Vagina (tissue), 2 donors: ENCODE results near the gene WTIP. TPM values are rescaled to one million over a fixed set of nuclear protein-coding genes. Genes with fewer than 3 reads are reported as not detected.
"Not testable (repeated sequence)": the region's sequence is repeated elsewhere in the genome, so short reads cannot be mapped to it uniquely, and the experiment has no call there.

ENCODE experiments used
- DNase-seq, 2 donors: peaks; one replicate each; pipeline ENCODE4 v3.0.0-alpha.2; 2017; ENCODE audit errors: extremely low spot score in 2 of 2
- H3K27ac ChIP-seq: fragments of 200-600 bp; sonication (generic); one replicate; pipeline ENCODE4 v1.5.1; 2019
- H3K27me3 ChIP-seq: fragments of 200-600 bp; sonication (generic); one replicate; pipeline ENCODE4 v1.5.1; 2019
- H3K36me3 ChIP-seq, 2 donors: fragments of 200-600 bp; sonication (generic); one replicate each; pipeline ENCODE4 v1.5.1; 2017 to 2019
- H3K4me1 ChIP-seq: fragments of 200-600 bp; sonication (generic); one replicate; pipeline ENCODE4 v1.5.1; 2019
- H3K4me3 ChIP-seq, 2 donors: fragments of 200-600 bp; sonication (generic); 1 replicate in 1 of 2; 2 replicates in 1 of 2; pipeline ENCODE4 v1.5.1; 2016 to 2019
- H3K9me3 ChIP-seq: fragments of 200-600 bp; sonication (generic); one replicate; pipeline ENCODE4 v1.5.1; 2019
- POLR2A ChIP-seq, 2 donors: fragments of 450-650 bp; IDR thresholded peaks; one replicate each; pipeline ENCODE4 v1.6.1; 2017; ENCODE audit warnings: antibody characterized with exemption in 2 of 2, mild to moderate bottlenecking in 2 of 2, moderate library complexity in 2 of 2
- POLR2AphosphoS5 ChIP-seq, 2 donors: sonication (generic); formaldehyde crosslinking; IDR thresholded peaks; one replicate each; pipeline ENCODE4 v1.9.0; 2017; ENCODE audit warnings: antibody characterized with exemption in 2 of 2, mild to moderate bottlenecking in 2 of 2, low read depth in 1 of 2; ENCODE audit not compliant: insufficient read depth in 1 of 2
- intact Hi-C: fragments of 100-400 bp; cut with DNase I; formaldehyde crosslinking; loops from one replicate; pipeline ENCODE4 v1.15.1; 2023
- total RNA-seq: library from RNA; depleted of rRNA; stranded (reverse); fragments of >200 nt; gene quantifications from one replicate; pipeline ENCODE4 v1.2.3, GENCODE V29; 2016
- TF ChIP-seq, protein P1 (sequence below), 3 experiments: fragments of 450-650 bp in 2 of 3; fragments of 200-600 bp in 1 of 3; sonication (generic) in 1 of 3; IDR thresholded peaks; one replicate each; pipeline ENCODE4 v1.5.1; 2017 to 2019; ENCODE audit warnings: antibody characterized with exemption in 3 of 3, mild to moderate bottlenecking in 2 of 3, moderate library complexity in 2 of 3

WTIP gene
- total RNA-seq, 1 donor from 2014 or later, result 7.6 TPM

DNA sequence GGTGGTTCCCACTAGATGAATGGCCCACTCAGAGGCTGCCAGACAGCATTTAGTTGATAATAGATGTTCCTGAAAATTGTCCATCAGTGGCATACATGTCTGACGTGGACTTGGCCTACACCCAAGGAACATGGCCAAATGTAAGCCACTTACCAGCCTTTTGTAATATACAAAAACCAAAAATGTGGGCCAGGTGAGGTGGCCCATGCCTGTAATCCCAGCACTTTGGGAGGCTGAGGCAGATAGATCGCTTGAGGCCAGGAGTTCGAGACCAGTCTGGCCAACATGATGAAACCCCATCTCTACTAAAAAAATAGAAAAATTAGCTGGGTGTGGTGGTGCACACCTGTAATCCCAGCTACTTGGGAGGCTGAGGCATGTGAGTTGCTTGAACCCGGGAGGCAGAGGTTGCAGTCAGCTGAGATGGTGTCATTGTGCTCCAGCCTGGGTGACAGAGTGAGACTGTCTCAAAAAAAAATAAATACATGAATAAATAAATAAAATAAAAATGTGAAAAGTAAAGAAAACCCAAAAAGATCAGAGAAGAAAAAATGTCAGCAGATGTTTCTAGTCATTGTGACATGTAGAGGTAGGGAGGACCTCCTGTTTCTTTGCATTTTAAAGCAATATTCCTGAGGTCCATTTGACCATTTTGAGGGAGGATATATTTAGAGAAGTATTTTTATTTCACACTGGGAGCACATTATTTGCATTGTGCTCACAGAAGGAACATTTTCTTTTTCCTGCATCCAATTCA, 7.1 kb upstream of the WTIP start:
- intact Hi-C loops, result no loop called here
- peaks cover 0 to 19% of the 10 kb centered on the region in 2 donors for H3K36me3 ChIP-seq
- TF ChIP-seq POLR2A (IDR thresholded peaks at IDR 0.05) (no peak), POLR2AphosphoS5 (IDR thresholded peaks at IDR 0.05; ENCODE audit: insufficient read depth in 1 of 2, low read depth in 1 of 2) (no peak)
- TF ChIP-seq, protein P1, sequence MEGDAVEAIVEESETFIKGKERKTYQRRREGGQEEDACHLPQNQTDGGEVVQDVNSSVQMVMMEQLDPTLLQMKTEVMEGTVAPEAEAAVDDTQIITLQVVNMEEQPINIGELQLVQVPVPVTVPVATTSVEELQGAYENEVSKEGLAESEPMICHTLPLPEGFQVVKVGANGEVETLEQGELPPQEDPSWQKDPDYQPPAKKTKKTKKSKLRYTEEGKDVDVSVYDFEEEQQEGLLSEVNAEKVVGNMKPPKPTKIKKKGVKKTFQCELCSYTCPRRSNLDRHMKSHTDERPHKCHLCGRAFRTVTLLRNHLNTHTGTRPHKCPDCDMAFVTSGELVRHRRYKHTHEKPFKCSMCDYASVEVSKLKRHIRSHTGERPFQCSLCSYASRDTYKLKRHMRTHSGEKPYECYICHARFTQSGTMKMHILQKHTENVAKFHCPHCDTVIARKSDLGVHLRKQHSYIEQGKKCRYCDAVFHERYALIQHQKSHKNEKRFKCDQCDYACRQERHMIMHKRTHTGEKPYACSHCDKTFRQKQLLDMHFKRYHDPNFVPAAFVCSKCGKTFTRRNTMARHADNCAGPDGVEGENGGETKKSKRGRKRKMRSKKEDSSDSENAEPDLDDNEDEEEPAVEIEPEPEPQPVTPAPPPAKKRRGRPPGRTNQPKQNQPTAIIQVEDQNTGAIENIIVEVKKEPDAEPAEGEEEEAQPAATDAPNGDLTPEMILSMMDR (IDR thresholded peaks at IDR 0.05), result no peak
- peak in 1 of 2 donors; percentile 49 for DNase-seq
- H3K4me3 ChIP-seq, result no peak overlapping the region
- H3K27ac ChIP-seq, result peak overlapping the region; percentile 76
- H3K27me3 ChIP-seq, result no peaks in the 10 kb centered on the region
- no peaks in the 10 kb centered on the region for H3K9me3 ChIP-seq
- H3K4me1 ChIP-seq, result peaks cover 17% of the 10 kb centered on the region

DNA sequence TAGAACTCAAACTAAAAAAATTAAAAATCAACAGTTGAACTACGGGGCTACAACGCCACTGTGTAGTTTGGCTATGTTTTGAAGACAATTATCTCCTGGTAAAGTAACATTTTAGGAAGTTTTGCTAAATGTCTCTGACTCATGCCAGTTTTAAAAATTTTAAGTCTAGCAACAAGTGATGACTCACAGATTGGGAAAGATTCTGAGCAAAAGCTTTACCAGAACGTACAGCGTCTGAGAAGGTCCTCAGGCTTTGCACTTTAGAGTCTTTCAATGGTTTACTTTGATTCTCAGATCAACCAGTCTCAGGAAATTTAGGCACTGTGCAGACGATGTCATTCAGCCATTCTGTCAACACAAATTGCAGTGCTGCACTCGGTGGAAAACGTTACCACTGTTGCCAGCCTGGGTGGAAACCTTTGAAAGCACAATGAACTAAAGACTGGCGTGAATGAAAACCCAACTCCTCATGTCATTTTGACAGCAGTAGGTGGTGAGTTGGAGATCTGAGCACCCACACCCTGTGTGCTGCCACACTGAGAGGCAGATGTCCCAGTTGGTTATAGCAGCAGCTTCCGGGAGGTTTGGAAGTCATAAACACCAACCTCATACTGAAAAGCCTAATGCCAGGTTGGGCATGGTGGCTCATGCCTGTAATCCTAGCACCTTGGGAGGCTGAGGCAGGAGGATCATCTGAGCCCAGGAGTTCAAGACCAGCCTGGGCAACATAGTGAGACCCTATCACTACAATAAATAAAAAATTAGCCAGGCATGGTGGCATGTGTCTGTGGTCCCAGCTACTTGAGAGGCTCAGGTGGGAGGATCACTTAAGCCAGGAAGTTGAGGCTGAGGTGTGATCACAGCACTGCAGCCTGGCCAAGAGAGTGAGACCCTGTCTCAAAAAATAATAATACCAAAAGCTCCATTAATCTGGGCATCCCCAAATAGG, 6.3 kb upstream of the WTIP start:
- DNase-seq, result peak in 1 of 2 donors; percentile 84
- intact Hi-C loops, result loop anchor here (5.0 kb wide), 1 partner anchor 43 kb away; no protein-coding TSS in a partner anchor
- Histone ChIP-seq H3K4me3 (no peak overlapping the region), H3K9me3 (no peaks in the 10 kb centered on the region), H3K27me3 (no peaks in the 10 kb centered on the region), H3K36me3 (peaks cover 0 to 10% of the 10 kb centered on the region in 2 donors), H3K27ac (peak overlapping the region; percentile 76), H3K4me1 (peaks cover 17% of the 10 kb centered on the region)
- TF ChIP-seq, protein P1 (IDR thresholded peaks at IDR 0.05), result no peak
- TF ChIP-seq POLR2AphosphoS5 (IDR thresholded peaks at IDR 0.05; ENCODE audit: insufficient read depth in 1 of 2, low read depth in 1 of 2), result peak in 1 of 2 donors; percentile 66

DNA sequence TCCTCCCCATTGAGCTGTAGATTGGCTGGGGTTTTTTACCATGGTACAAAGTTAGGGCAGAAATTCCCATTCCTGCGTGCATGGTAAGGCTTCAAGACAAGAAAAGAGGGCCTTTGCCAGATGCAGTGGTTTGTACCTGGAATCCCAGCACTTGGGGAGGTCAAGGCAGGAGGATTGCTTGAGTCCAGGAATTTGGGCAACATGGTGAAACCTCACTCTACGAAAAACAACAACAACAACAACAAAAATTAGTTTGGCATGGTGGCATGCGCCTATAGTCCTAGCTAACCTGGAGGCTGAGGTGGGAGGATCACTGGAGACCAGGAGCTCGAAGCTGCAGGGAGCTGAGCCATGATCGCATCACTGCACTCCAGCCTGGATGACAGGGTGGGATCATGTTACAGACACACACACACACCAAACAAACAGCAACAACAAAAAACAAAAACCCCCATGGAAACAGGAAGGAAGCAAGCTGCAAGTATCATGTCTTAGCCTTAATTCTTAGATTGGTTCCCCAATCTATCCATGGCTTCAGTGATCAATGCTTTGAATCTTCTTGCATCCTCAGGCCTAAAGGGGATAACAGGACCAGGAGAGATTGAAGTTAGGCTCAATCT, 5.5 kb upstream of the WTIP start:
- Histone ChIP-seq H3K36me3 (peaks cover 0 to 10% of the 10 kb centered on the region in 2 donors), H3K4me1 (peaks cover 19% of the 10 kb centered on the region), H3K27ac (peak overlapping the region; percentile 76), H3K9me3 (no peaks in the 10 kb centered on the region), H3K27me3 (no peaks in the 10 kb centered on the region), H3K4me3 (no peak overlapping the region)
- intact Hi-C loops, result loop anchor here (5.0 kb wide), 1 partner anchor 44 kb away; no protein-coding TSS in a partner anchor
- TF ChIP-seq POLR2A (IDR thresholded peaks at IDR 0.05) (no peak), POLR2AphosphoS5 (IDR thresholded peaks at IDR 0.05; ENCODE audit: insufficient read depth in 1 of 2, low read depth in 1 of 2) (no peak)
- TF ChIP-seq, protein P1 (IDR thresholded peaks at IDR 0.05), result no peak
- DNase-seq, result peak in 1 of 2 donors; percentile 71

DNA sequence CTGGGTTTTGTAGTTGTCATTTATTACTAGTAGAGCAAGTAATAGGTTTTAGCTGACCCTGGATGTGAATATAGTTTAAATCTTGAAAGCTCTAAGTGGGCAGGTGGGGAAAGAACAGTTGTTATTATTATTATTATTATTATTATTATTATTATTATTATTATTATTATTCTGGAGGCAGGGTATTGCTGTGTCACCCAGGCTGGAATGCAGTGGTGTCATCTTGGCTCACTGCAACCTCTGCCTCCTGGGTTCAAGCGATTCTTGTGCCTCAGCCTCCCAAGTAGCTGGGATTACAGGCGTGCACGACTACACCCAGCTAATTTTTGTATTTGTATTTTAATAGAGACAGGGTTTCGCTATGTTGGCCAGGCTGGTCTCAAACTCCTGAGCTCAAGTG, 3.1 kb upstream of the WTIP start:
- H3K27ac ChIP-seq, DNase-seq, H3K36me3 ChIP-seq, H3K4me3 ChIP-seq, H3K9me3 ChIP-seq, H3K27me3 ChIP-seq: not testable (repeated sequence)
- intact Hi-C loops, result loop anchor here (5.0 kb wide), 1 partner anchor 46 kb away; no protein-coding TSS in a partner anchor
- peaks cover 24% of the 10 kb centered on the region for H3K4me1 ChIP-seq

DNA sequence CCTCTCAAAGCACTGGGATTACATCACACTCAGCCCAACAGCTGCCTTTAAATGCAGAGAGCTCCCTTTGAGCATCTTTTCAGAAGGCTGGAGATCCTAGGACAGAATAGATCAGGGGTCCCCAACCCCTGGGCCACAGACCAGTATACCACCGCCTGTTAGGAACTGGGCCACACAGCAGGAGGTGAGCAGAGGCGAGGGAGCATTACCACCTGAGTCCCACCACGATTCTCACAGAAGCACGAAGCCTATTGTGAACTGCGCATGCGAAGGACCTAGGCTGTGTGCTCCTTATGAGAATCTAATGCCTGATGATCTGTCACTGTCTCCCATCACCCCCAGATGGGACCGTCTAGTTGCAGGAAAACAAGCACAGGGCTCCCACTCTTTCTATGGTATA, 2.2 kb upstream of the WTIP start:
- H3K4me3 ChIP-seq, result no peak overlapping the region
- DNase-seq, result no peak
- intact Hi-C loops, result loop anchor here (5.0 kb wide), 1 partner anchor 47 kb away; no protein-coding TSS in a partner anchor
- peaks cover 29% of the 10 kb centered on the region for H3K4me1 ChIP-seq
- H3K36me3 ChIP-seq, result no peaks in the 10 kb centered on the region
- H3K27ac ChIP-seq, result no peak overlapping the region
- no peaks in the 10 kb centered on the region for H3K27me3 ChIP-seq
- no peak for TF ChIP-seq POLR2A (IDR thresholded peaks at IDR 0.05)
- TF ChIP-seq, protein P1 (IDR thresholded peaks at IDR 0.05), result no peak
- TF ChIP-seq POLR2AphosphoS5 (IDR thresholded peaks at IDR 0.05; ENCODE audit: insufficient read depth in 1 of 2, low read depth in 1 of 2), result no peak
- H3K9me3 ChIP-seq, result no peaks in the 10 kb centered on the region
